EH (cell line): ENCODE data around the gene SCAF11.
"Not testable (repeated sequence)": the region's sequence is repeated elsewhere in the genome, so short reads cannot be mapped to it uniquely, and the experiment has no call there.

Experiments used
- DNase-seq: peaks from one replicate; pipeline ENCODE4 v3.0.0-alpha.2; 2015; ENCODE audit warnings: low read depth

The SCAF11 gene

GRCh38 chr12:45990468-45991283 is at the start of gene SCAF11:
TSS of gene SCAF11 (minus strand) at chr12:45990574. CDS start at chr12:45964167, 26,407 bp downstream.
- peak; percentile 100 for DNase-seq

GRCh38 chr12:46037066-46037465 is 46.7 kb upstream of the SCAF11 start:
- not testable (repeated sequence) for DNase-seq

GRCh38 chr12:46027172-46027571 is 36.8 kb upstream of the SCAF11 start:
- no peak for DNase-seq

- no peak for DNase-seq
Measured at GRCh38 chr12:46024099-46024498, 33.7 kb upstream of the SCAF11 start.

- no peak for DNase-seq
Measured at GRCh38 chr12:46020768-46021167, 30.4 kb upstream of the SCAF11 start.

- not testable (repeated sequence) for DNase-seq
Measured at GRCh38 chr12:46018712-46019111, 28.3 kb upstream of the SCAF11 start.

GRCh38 chr12:46017866-46018375 is 27.5 kb upstream of the SCAF11 start:
- not testable (repeated sequence) for DNase-seq

- no peak for DNase-seq
Measured at GRCh38 chr12:46005823-46006222, 15.4 kb upstream of the SCAF11 start.

- DNase-seq = peak; percentile 15
Measured at GRCh38 chr12:46005151-46005797, 14.9 kb upstream of the SCAF11 start.

GRCh38 chr12:46004715-46005114 is 14.3 kb upstream of the SCAF11 start:
- DNase-seq = no peak

GRCh38 chr12:46000076-46000475 is 9.7 kb upstream of the SCAF11 start:
- DNase-seq = not testable (repeated sequence)

GRCh38 chr12:45994736-45995135 is 4.4 kb upstream of the SCAF11 start:
- no peak for DNase-seq

- peak; percentile 83 for DNase-seq
Measured at GRCh38 chr12:45991284-45992249, 1.2 kb upstream of the SCAF11 start.

GRCh38 chr12:45989721-45990467 is 480 bp downstream of the SCAF11 start:
- DNase-seq = peak; percentile 75

- DNase-seq = no peak
Measured at GRCh38 chr12:45989287-45989686, 1.1 kb downstream of the SCAF11 start.

GRCh38 chr12:45988264-45988663 is 2.1 kb downstream of the SCAF11 start:
- DNase-seq = peak; percentile 66

GRCh38 chr12:45987340-45987727 is 3.0 kb downstream of the SCAF11 start:
- no peak for DNase-seq

- DNase-seq = peak; percentile 43
Measured at GRCh38 chr12:45986641-45987339, 3.6 kb downstream of the SCAF11 start.

GRCh38 chr12:45981075-45981837 is 9.1 kb downstream of the SCAF11 start:
- peak; percentile 19 for DNase-seq

- no peak for DNase-seq
Measured at GRCh38 chr12:45980540-45980939, 9.8 kb downstream of the SCAF11 start.
